K562 (cell line): Measurements from ENCODE around the gene RRAD. TPM values are rescaled to one million over a fixed set of nuclear protein-coding genes. Genes with fewer than 3 reads are reported as not detected.
A peak's percentile ranks its signal among the peaks of the same experiment; 100 is the strongest.

Experiments
- CTCF ChIP-seq, 3 experiments: IDR thresholded peaks in 2 of 3; conservative IDR thresholded peaks in 1 of 3; 2 replicates each; pipeline ENCODE4 v1.5.1; 2011 to 2012; ENCODE audit warnings: low read length in 3 of 3, mild to moderate bottlenecking in 3 of 3, control low read depth in 2 of 3, improper control_type of control experiment in 1 of 3, inconsistent platforms in 1 of 3, low read depth in 1 of 3, mixed read lengths in 1 of 3, moderate library complexity in 1 of 3; ENCODE audit not compliant: insufficient read depth in 2 of 3
- FOXK2 ChIP-seq, 2 experiments: fragments of 450-650 bp; IDR thresholded peaks in 1 of 2; conservative IDR thresholded peaks in 1 of 2; 2 replicates each; pipeline ENCODE4 v1.6.1; 2016; ENCODE audit warnings: low read depth in 2 of 2, mild to moderate bottlenecking in 1 of 2
- GABPA ChIP-seq: fragments of 200-800 bp; sonication (Bioruptor generic); conservative IDR thresholded peaks from 2 replicates; pipeline ENCODE4 v1.6.1; 2016; ENCODE audit warnings: low read depth, missing genetic modification characterization, missing compliant biosample characterization
- MTA3 ChIP-seq: fragments of 450-650 bp; formaldehyde crosslinking; IDR thresholded peaks from 2 replicates; pipeline ENCODE4 v1.6.1; 2017; ENCODE audit warnings: mild to moderate bottlenecking, borderline replicate concordance
- POU5F1 ChIP-seq: fragments of 150-350 bp; IDR thresholded peaks from 2 replicates; pipeline ENCODE4 v1.6.1; 2014; ENCODE audit warnings: borderline replicate concordance, low read length, low read depth, mild to moderate bottlenecking; ENCODE audit not compliant: partially characterized antibody
- RAD51 ChIP-seq: fragments of 450-650 bp; IDR thresholded peaks from 2 replicates; pipeline ENCODE4 v1.7.1; 2016; ENCODE audit warnings: low read depth, mild to moderate bottlenecking, borderline replicate concordance
- REST ChIP-seq, 2 experiments: fragments of 450-650 bp; formaldehyde crosslinking in 1 of 2; IDR thresholded peaks; 2 replicates each; pipeline versions ENCODE4 v1.4.0 to v1.6.1; 2014 to 2020; ENCODE audit warnings: mild to moderate bottlenecking in 2 of 2, borderline replicate concordance in 1 of 2, low read depth in 1 of 2
- ZFX ChIP-seq: sonication (generic); formaldehyde crosslinking; IDR thresholded peaks from 2 replicates; pipeline ENCODE4 v1.8.0; 2022; ENCODE audit warnings: mild to moderate bottlenecking, missing genetic modification reagents, moderate library complexity
- ZNF445 ChIP-seq: fragments of 250-450 bp; sonication (Bioruptor Pico); IDR thresholded peaks from 2 replicates; pipeline ENCODE4 v1.4.0; 2020; ENCODE audit warnings: low read depth, mild to moderate bottlenecking, moderate library complexity
- polyA plus RNA-seq, 8 experiments: library from polyadenylated mRNA; depleted of rRNA in 4 of 8; stranded (reverse) in 5 of 8; unstranded in 3 of 8; fragments of >200 nt; fragmentation: Nextera tagmentation in 2 of 8; fragmentation: Illumina TruSeq in 1 of 8; extraction: Ambion mirVana in 2 of 8; extraction: Trizol in 1 of 8; gene quantifications; 2 replicates each; pipeline versions ENCODE4 v1.2.1 to v1.2.3, GENCODE V29; 2011 to 2014; ENCODE audit warnings: inconsistent platforms in 1 of 8, missing spikeins in 1 of 8
- total RNA-seq, 7 experiments: library from RNA; depleted of rRNA in 6 of 7; stranded (reverse); fragments of >200 nt in 6 of 7; fragmentation: Illumina TruSeq in 2 of 7; extraction: Trizol in 2 of 7; gene quantifications; 2 replicates each; pipeline versions ENCODE4 v1.2.1 to v1.2.3, GENCODE V29; 2011 to 2021; ENCODE audit warnings: low replicate concordance in 1 of 7
- TF ChIP-seq, protein P1 (sequence below), 2 experiments: IDR thresholded peaks; 2 replicates each; pipeline ENCODE4 v1.6.1; 2011; ENCODE audit warnings: borderline replicate concordance in 1 of 2, control low read depth in 1 of 2, low read depth in 1 of 2, low read length in 1 of 2, mild to moderate bottlenecking in 1 of 2, mixed read lengths in 1 of 2, moderate library complexity in 1 of 2; ENCODE audit not compliant: insufficient read depth in 1 of 2, insufficient read length in 1 of 2, poor library complexity in 1 of 2, severe bottlenecking in 1 of 2; ENCODE audit errors: extremely low read depth in 1 of 2
- TF ChIP-seq, protein P2 (sequence below): IDR thresholded peaks from 2 replicates; pipeline ENCODE4 v1.6.1; 2011; ENCODE audit warnings: borderline replicate concordance, low read depth, mild to moderate bottlenecking, moderate library complexity, low read length; ENCODE audit not compliant: insufficient read depth, poor library complexity, severe bottlenecking

RRAD gene
- total and polyA plus RNA-seq, 9 of the 15 experiments (the other 6 are each of a cell fraction or from before 2014, with no cell fraction given), result 0.09 to 0.20 (median 0.13) TPM; not detected in 5

- TF ChIP-seq CTCF (IDR thresholded peaks at IDR 0.05 in 2 of 3, conservative IDR thresholded peaks at IDR 0.05 in 1 of 3; ENCODE audit: insufficient read depth in 2 of 3, low read depth in 1 of 3, low read length in 3 of 3) (peak; percentile 92 to 98 (median 96)), ZNF445 (no peak), MTA3 (peak; percentile 61; the same call in 1 of the 2 replicates), GABPA (tag) (no peak), FOXK2 (conservative IDR thresholded peaks at IDR 0.05 in 1 of 2, IDR thresholded peaks at IDR 0.05 in 1 of 2; ENCODE audit: low read depth in 2 of 2) (no peak), POU5F1 (no peak), REST (IDR thresholded peaks at IDR 0.05; ENCODE audit: borderline replicate concordance) (peak; percentile 55), REST (CRISPR knock-in tag; IDR thresholded peaks at IDR 0.05; ENCODE audit: low read depth) (peak; percentile 35; the same call in 1 of the 2 replicates), ZFX (CRISPR knock-in tag) (peak; percentile 60), RAD51 (no peak)
- TF ChIP-seq, protein P1, sequence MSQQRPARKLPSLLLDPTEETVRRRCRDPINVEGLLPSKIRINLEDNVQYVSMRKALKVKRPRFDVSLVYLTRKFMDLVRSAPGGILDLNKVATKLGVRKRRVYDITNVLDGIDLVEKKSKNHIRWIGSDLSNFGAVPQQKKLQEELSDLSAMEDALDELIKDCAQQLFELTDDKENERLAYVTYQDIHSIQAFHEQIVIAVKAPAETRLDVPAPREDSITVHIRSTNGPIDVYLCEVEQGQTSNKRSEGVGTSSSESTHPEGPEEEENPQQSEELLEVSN (IDR thresholded peaks at IDR 0.05; ENCODE audit: borderline replicate concordance in 1 of 2, extremely low read depth in 1 of 2, insufficient read depth in 1 of 2, insufficient read length in 1 of 2, low read depth in 1 of 2, low read length in 1 of 2, poor library complexity in 1 of 2, severe bottlenecking in 1 of 2), result no peak
- TF ChIP-seq, protein P2, sequence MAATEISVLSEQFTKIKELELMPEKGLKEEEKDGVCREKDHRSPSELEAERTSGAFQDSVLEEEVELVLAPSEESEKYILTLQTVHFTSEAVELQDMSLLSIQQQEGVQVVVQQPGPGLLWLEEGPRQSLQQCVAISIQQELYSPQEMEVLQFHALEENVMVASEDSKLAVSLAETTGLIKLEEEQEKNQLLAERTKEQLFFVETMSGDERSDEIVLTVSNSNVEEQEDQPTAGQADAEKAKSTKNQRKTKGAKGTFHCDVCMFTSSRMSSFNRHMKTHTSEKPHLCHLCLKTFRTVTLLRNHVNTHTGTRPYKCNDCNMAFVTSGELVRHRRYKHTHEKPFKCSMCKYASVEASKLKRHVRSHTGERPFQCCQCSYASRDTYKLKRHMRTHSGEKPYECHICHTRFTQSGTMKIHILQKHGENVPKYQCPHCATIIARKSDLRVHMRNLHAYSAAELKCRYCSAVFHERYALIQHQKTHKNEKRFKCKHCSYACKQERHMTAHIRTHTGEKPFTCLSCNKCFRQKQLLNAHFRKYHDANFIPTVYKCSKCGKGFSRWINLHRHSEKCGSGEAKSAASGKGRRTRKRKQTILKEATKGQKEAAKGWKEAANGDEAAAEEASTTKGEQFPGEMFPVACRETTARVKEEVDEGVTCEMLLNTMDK, result peak; percentile 77
Measured at GRCh38 chr16:66961065-66961744, 35.9 kb upstream of the RRAD start, which contains the start of gene CES3 (continued).
